Parietal lobe (tissue), 2 donors: Measurements from ENCODE around the gene RNF148. TPM values are rescaled to one million over a fixed set of nuclear protein-coding genes. Genes with fewer than 3 reads are reported as not detected.

Experiments
- small RNA-seq: library from RNA; depleted of rRNA; stranded (forward); fragments of <200 nt; gene quantifications from one replicate; pipeline ENCODE3, GENCODE V24; 2014; ENCODE audit warnings: low replicate concordance
- total RNA-seq: library from RNA; depleted of rRNA; stranded (reverse); fragments of >200 nt; gene quantifications from one replicate; pipeline ENCODE4 v1.2.3, GENCODE V29; 2014

RNF148 gene, protein sequence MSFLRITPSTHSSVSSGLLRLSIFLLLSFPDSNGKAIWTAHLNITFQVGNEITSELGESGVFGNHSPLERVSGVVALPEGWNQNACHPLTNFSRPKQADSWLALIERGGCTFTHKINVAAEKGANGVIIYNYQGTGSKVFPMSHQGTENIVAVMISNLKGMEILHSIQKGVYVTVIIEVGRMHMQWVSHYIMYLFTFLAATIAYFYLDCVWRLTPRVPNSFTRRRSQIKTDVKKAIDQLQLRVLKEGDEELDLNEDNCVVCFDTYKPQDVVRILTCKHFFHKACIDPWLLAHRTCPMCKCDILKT
- total RNA-seq = 1.3 TPM

GRCh38 chr7:122702872-122703510 is at the start of gene RNF148:
TSS of gene RNF148 (minus strand) at chr7:122702922. CDS start at chr7:122702750, 172 bp downstream.

DNA sequence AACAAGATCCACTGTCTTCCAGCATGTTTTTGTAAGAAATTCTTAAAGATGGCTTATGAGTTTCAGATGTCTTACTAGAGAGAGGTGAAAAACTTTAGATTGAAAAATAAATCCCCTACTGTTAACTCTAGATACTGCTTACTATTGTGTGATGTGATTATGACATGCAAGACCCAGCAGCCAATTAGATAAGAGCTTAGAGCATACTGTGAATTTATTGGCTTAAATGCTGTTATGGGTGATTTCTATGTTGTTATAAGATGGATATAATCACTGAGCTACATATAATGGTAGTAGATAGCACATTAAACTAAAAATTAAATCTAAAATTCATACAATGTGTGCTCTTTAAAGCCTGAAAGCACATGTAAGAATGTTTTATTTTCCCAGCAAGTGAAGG is 3.7 kb downstream of the RNF148 start, which contains the start of gene RNF133:
Gene RNF133 (minus strand): TSS at position 101 of the 400 bp plus-strand sequence. CDS start 199 bp downstream, outside the sequence.

Small RNA genes lying within 50 kb of the gene (small RNA-seq; reads per million reads assigned to genes)
- gene AC006463.1 = not detected

Other genes starting within 250 kb of the RNF148 start
- gene RNF133, start 3.8 kb downstream of the RNF148 start, total RNA-seq = 1.6 TPM
- 10.0 TPM for gene CADPS2, start 183.5 kb upstream of the RNF148 start, total RNA-seq